HG03342 (cell line): ENCODE results near the gene SEPTIN10.

Experiments
- ATAC-seq: cut with Tn5 transposase; IDR thresholded peaks from one replicate; pipeline ENCODE4 v1.9.1; 2021; ENCODE audit warnings: mild to moderate bottlenecking, moderate library complexity; ENCODE audit not compliant: unreplicated experiment

Gene SEPTIN10

DNA sequence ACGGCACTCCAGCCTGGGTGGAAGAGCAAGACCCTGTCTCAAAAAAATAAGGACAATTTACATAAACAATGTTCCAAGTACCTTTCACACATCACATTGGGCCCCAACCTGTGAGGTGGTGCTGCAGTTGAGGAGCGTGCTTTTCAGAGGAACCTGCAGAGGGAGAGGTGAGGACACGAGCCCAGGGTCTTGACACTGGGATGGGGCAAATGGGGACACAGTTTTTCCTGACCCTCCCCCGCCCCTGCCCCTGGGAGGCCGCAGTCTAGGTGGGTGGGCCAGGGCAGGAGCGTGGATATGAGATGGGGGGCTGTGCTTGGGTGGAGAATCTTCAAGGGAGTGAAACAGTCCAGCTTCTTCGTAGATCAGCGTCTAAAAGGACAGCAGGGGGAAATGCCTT lies 112.9 kb downstream of the SEPTIN10 start:
- ATAC-seq = no peak

DNA sequence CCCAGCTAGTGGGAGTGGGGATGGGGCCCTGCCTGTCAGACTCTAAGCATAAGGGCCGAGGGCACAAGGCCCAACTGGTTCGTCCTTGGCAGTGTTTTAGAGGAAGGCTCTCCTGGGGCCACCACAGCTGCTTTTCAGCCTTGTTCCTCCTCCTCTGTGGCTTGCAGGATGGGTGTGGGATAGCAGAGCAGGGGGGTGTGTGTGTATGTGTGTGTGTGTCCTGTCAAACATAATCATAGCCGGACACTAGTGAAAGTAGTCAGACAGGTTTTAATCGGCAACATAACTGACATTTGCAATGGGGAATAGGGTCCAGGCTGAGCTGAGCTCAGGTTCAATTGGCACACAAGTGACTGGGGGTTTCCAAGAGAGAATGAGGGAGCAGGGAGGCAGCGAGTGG lies 114.2 kb downstream of the SEPTIN10 start:
- no peak for ATAC-seq

DNA sequence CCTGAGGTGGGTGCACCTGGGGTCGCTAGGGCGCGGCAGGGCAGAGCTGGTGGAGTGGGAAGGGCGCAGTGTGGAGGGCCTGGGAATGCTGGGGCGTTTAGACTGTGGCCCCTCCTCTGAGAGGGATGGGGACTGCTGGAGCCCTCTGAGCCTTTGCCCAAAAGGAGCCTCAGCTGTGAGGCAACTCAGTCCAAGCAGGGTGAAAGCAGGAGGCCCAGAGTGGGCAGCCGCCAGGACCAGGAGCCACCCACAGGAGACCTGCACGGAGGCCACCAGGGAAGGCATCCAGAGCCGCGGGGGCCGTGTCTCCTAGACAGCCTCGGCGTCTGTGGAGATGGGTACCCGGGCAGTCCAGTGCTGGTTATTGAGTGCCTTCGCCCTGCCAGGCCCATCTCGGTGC lies 114.9 kb downstream of the SEPTIN10 start:
- no peak for ATAC-seq

DNA sequence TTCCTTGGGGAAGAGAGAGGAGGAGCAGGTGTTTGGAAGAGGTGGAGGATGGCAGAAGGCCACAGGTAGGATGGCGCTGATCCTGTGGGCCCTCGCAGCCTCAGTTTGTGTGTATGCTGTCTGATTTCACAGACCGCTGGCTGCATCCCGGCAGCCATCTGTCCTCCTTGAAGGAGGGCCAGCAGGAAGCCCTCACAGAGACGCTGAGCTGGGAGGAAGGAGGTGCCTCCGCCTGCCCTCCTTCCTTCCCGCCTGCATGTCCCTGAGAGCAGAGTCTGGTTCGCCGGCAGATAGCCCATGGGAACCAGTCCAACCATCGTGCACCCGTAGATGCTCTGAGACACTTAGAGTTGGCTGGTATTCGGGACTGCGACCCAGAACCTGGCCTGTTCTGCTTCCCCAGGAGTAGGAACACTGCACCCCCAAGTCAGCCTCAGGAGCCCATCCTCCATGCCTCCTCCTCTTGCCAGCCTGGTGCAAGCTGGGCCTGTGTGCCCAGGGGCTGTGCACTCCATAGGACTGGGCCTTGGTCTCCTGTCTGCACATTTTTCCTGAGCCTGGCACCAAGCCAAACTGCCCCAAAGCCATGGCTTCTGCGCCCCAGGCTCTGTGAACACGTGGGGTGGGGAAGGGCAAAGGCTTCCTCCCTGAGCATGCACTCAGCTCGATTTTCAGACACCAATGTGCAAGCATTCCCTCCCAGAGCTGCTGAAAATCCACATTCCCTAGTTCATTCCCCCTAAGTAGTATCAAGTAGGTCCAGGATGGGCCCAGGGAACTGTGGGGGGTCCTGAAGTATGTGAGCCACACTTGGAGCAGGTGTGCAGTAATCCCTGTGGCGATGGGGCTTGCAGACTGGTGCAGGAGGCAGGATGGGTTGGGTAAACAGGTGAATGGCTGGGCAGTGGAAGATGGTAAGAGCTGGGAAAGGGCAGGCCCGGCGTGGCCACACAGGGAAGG lies 115.6 kb downstream of the SEPTIN10 start:
- ATAC-seq = no peak

DNA sequence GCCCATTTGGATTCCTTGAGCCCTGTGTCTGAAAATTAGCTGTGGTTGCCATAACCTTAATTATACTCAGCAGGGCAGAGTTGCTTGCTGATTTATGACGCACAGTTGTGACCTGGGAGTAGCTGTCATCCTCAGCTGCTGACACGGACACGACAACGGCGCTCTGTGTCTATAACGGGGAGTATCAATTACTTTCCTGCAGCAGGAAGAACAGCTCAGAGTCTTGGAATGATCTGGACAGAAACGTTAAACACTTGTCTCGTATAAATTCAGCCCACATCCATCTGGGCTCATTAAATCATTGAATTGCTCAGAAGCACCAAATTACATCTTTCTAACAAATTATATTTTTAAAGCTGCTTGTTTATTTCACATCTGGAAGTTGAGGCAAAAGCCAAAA lies 116.3 kb downstream of the SEPTIN10 start:
- ATAC-seq = no peak

DNA sequence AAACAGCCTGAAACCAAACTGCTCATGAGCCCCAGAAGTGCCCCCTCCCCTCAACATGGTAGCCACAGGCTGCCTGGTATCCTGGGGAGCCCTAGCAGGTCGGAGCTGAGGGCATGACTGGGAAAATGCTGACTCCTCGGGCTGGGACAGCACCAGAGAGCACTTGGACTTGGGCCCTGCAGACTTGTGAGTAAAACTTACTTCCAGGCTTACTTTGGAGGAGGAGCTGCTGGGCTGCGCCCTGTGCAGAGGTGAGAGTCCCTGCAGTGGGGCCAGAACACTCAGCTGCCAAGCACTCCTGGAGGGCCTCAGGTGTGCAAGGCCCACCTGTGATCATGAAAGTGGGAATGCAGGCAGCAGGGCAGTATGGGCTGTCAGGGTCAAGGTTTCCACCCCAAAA lies 119.4 kb downstream of the SEPTIN10 start:
- no peak for ATAC-seq

DNA sequence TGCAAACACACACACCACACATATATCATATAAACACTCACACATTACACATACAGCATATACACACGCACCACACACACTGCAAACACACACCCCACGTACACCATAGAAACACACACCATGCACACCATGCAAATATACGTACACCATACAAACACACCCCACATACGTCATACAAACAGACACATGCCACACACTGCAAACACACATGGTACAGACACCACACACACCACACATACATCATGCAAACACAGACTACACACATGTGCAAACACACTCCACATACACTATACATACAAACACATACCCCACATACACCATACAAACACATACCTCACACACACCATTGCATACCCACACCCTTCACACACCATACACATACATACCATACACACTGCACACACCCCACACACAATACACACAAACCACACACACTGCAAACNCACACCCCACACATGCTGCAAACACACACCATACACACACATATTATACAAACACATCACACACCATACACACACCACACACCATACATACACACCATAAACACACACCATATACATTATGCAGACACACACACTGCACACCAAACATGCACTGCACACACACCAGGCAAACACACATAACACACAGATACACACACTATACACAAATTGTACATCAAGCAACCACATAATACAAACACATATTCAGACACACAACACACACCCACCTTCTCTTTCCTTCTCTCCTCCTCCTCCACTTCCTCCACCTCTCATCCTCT lies 120.4 kb downstream of the SEPTIN10 start:
- no peak for ATAC-seq
